Subcutaneous adipose tissue (tissue), 4 donors: Measurements from ENCODE around the gene SLC35D1. TPM values are rescaled to one million over a fixed set of nuclear protein-coding genes. Genes with fewer than 3 reads are reported as not detected.

ENCODE experiments used
- CTCF ChIP-seq: fragments of 450-650 bp; IDR thresholded peaks from one replicate; pipeline ENCODE4 v1.5.1; 2016; ENCODE audit warnings: low read depth, mild to moderate bottlenecking, control low read depth, antibody characterized with exemption, moderate library complexity
- total RNA-seq, 4 donors: library from RNA; depleted of rRNA; stranded (reverse); fragments of >200 nt; gene quantifications; one replicate each; pipeline ENCODE4 v1.1.0, GENCODE V29; 2016

SLC35D1 gene
- total RNA-seq, 4 donors from 2014 or later, result 11.1 to 15.1 (median 13.7) TPM

- TF ChIP-seq CTCF, result no peak
These were observed 69.5 kb downstream of the SLC35D1 start for GRCh38 chr1:66984491-66984890.

- no peak for TF ChIP-seq CTCF
These were observed 71.2 kb downstream of the SLC35D1 start for GRCh38 chr1:66982561-66983260.

GRCh38 chr1:66981679-66982078, 72.3 kb downstream of the SLC35D1 start:
- TF ChIP-seq CTCF, result no peak

- no peak for TF ChIP-seq CTCF
These were observed 73.1 kb downstream of the SLC35D1 start for GRCh38 chr1:66980745-66981367.

- no peak for TF ChIP-seq CTCF
These were observed 75.7 kb downstream of the SLC35D1 start for GRCh38 chr1:66978201-66978600.

GRCh38 chr1:66968574-66968973, 85.4 kb downstream of the SLC35D1 start:
- TF ChIP-seq CTCF, result no peak

GRCh38 chr1:66957938-66958337, 96.0 kb downstream of the SLC35D1 start:
- TF ChIP-seq CTCF, result no peak
